Measurements from ENCODE around the gene ITPR1.

GRCh38 chr3:4476496-4476895, 16.7 kb upstream of the ITPR1 start:
- TF ChIP-seq SUZ12 (IDR thresholded peaks at IDR 0.05; ENCODE audit: extremely low read depth, insufficient read depth, insufficient read length) (no peak), ZNF274 (IDR thresholded peaks at IDR 0.05; ENCODE audit: low read depth, low read length) (no peak), YY1 (IDR thresholded peaks at IDR 0.05; ENCODE audit: insufficient read depth, insufficient read length) (no peak)
